GM12801 (cell line): Measurements from ENCODE around the gene CYP2W1.

ENCODE experiments used
- TF ChIP-seq, protein P1 (sequence below): IDR thresholded peaks from one replicate; pipeline ENCODE4 v1.5.1; 2011; ENCODE audit warnings: control low read depth; ENCODE audit not compliant: insufficient read length; ENCODE audit errors: extremely low read depth

The CYP2W1 gene

DNA sequence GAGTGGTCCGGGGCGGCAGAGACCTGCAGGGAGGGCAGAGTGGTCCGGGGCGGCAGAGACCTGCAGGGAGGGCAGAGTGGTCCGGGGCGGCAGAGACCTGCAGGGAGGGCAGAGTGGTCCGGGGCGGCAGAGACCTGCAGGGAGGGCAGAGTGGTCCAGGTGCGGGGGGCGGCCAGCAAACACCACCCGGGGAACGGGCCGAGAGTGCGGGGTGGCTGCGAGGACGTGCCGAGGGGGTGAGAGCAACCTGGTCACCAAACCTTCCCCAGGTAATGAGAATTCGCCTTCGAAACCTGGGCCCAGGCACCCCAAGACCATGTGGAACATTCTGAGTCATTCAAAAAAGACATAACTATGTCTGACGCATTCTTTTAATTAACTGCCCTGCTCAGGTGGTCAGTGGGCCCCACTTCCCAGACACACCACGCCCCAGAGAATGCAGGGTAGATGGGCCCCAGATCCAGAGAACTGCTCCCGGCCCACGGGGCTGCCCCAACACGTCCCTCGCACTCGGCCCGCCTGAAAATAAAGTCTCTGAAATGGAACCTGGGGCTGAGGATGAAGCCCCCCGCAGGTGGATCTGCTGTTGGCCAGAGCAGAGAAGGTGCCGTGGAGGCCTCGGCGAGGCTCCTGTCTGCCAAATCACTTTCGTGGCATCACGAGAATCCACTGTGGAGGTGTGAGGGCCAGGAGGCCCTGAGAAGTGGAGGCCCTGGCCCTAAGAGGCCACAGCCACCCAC lies 48.9 kb downstream of the CYP2W1 start:
- TF ChIP-seq, protein P1, sequence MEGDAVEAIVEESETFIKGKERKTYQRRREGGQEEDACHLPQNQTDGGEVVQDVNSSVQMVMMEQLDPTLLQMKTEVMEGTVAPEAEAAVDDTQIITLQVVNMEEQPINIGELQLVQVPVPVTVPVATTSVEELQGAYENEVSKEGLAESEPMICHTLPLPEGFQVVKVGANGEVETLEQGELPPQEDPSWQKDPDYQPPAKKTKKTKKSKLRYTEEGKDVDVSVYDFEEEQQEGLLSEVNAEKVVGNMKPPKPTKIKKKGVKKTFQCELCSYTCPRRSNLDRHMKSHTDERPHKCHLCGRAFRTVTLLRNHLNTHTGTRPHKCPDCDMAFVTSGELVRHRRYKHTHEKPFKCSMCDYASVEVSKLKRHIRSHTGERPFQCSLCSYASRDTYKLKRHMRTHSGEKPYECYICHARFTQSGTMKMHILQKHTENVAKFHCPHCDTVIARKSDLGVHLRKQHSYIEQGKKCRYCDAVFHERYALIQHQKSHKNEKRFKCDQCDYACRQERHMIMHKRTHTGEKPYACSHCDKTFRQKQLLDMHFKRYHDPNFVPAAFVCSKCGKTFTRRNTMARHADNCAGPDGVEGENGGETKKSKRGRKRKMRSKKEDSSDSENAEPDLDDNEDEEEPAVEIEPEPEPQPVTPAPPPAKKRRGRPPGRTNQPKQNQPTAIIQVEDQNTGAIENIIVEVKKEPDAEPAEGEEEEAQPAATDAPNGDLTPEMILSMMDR, result no peak

DNA sequence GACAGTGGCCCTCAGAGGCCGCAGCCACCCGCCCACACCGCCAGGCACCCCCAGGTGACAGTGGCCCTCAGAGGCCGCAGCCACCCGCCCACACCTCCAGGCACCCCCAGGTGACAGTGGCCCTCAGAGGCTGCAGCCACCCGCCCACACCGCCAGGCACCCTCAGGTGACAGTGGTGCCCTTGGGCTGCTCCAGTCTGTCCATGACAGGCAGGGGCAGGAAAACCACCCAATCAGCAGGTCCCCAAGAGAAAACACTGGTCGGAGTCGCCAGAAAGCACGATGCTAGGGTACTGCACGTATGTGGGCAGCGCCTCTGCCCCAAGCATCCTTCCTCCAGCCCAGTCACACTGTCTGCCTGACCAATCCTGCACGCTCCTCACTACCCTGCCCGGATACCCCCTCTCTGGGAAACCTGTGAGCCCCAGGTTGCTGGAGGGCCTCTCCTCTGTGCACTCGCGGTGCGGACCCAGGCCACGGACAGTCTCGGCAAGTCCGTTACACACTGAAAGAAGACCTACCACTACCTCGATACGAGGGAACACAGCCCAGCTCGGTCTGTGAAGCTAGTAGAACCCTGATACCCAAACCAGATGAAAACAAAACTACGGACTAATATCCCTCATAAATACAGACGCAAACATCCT lies 49.7 kb downstream of the CYP2W1 start:
- TF ChIP-seq, protein P1, result no peak

DNA sequence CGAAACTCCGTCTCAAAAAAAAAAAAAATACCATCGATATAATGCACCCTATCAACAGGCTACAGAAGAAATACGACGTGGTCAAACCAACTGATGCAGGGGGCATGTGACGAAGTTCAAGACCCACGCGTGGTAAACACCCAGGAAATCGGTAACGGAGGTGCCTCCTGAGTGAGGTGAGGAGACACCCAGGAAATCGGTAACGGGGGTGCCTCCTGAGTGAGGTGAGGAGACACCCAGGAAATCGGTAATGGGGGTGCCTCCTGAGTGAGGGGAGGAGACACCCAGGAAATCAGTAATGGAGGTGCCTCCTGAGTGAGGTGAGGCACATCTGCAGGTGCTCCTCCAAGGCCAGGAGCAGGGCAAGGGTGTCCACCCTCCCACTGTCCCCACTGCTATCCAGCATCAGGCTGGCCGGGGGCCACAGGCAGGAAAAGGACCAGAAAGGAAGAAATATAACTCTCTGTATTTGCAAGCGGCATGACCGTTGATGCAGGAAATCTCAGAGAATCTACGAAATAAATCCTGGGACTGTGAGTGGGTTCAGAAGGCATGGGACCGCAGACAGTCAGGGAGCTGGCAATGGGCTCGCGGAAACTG lies 50.7 kb downstream of the CYP2W1 start:
- TF ChIP-seq, protein P1, result no peak
